HG02571 (cell line): Measurements from ENCODE around the gene ZNF792.
"Not testable (repeated sequence)": the region's sequence is repeated elsewhere in the genome, so short reads cannot be mapped to it uniquely, and the experiment has no call there.

ENCODE experiments used
- ATAC-seq: cut with Tn5 transposase; IDR thresholded peaks from one replicate; pipeline ENCODE4 v1.9.1; 2021; ENCODE audit warnings: mild to moderate bottlenecking, moderate library complexity; ENCODE audit not compliant: unreplicated experiment

The ZNF792 gene

GRCh38 chr19:34998777-34999497, 34.9 kb upstream of the ZNF792 start:
- no peak for ATAC-seq

- not testable (repeated sequence) for ATAC-seq
Measured at GRCh38 chr19:34998224-34998623, 34.2 kb upstream of the ZNF792 start.

GRCh38 chr19:34997071-34997617, 33.1 kb upstream of the ZNF792 start:
- no peak for ATAC-seq

GRCh38 chr19:34995551-34995950, 31.5 kb upstream of the ZNF792 start:
- no peak for ATAC-seq

GRCh38 chr19:34994643-34995541, 30.9 kb upstream of the ZNF792 start:
- ATAC-seq, result no peak

GRCh38 chr19:34994286-34994642, 30.2 kb upstream of the ZNF792 start:
- no peak for ATAC-seq

- not testable (repeated sequence) for ATAC-seq
Measured at GRCh38 chr19:34992582-34992981, 28.6 kb upstream of the ZNF792 start.

- ATAC-seq, result no peak
Measured at GRCh38 chr19:34991542-34992333, 27.7 kb upstream of the ZNF792 start.

- ATAC-seq, result no peak
Measured at GRCh38 chr19:34990578-34991192, 26.7 kb upstream of the ZNF792 start.

- no peak for ATAC-seq
Measured at GRCh38 chr19:34989298-34989697, 25.3 kb upstream of the ZNF792 start.

- no peak for ATAC-seq
Measured at GRCh38 chr19:34988119-34988518, 24.1 kb upstream of the ZNF792 start.

GRCh38 chr19:34985249-34986022, 21.4 kb upstream of the ZNF792 start:
- no peak for ATAC-seq

- no peak for ATAC-seq
Measured at GRCh38 chr19:34984287-34984686, 20.3 kb upstream of the ZNF792 start.

- ATAC-seq, result no peak
Measured at GRCh38 chr19:34983786-34984185, 19.8 kb upstream of the ZNF792 start.

GRCh38 chr19:34982275-34982674, 18.2 kb upstream of the ZNF792 start:
- no peak for ATAC-seq

- ATAC-seq, result no peak
Measured at GRCh38 chr19:34979819-34980640, 16.0 kb upstream of the ZNF792 start.

GRCh38 chr19:34976611-34977010, 12.6 kb upstream of the ZNF792 start:
- no peak for ATAC-seq

- no peak for ATAC-seq
Measured at GRCh38 chr19:34975056-34975455, 11.0 kb upstream of the ZNF792 start.

GRCh38 chr19:34974646-34975045, 10.6 kb upstream of the ZNF792 start:
- ATAC-seq, result no peak
